Anterior cingulate cortex (tissue), 58 donors: ENCODE data around the gene TRPM2.

Experiments
- DNase-seq, 58 donors: peaks; one replicate each; lab custom pipeline; 2025; lab: John Stamatoyannopoulos, UW

Gene TRPM2

DNA sequence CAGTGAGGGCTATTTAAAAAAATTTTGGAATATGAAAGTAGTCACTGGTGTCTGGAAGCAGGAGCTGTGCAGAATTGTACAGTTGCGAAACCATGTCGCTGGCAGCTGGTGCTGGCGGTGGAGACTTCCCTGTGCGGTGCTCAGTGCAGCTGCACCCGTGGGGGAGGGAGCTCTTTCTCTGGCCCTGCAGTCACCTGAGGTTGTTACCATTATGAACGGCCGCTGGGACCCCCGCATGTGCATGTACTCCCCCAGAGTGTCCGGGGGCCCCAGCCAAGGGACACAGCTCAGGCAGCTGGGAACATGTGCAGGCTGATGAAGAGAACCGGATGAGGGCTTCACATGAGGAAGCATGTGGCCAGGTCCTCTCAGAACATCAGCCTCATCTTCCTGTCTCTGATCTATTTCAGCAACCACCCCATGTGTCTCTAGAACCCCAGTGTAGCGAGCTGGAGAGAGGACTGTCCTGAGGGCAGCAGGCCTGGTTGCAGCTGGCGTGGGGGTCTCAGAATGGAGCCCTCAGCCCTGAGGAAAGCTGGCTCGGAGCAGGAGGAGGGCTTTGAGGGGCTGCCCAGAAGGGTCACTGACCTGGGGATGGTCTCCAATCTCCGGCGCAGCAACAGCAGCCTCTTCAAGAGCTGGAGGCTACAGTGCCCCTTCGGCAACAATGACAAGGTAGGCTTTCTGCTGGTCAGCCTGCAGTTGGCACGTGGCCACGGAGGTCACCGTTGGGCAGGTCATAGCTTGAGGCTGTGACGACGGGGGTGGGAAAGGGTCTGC, at the start of gene TRPM2:
TSS of gene TRPM2 (plus strand) at position 431 of the 780 bp plus-strand sequence. CDS start at position 511, 80 bp downstream.
- peak in 13 of 58 donors; percentile 20 to 59 (median 38) for DNase-seq

DNA sequence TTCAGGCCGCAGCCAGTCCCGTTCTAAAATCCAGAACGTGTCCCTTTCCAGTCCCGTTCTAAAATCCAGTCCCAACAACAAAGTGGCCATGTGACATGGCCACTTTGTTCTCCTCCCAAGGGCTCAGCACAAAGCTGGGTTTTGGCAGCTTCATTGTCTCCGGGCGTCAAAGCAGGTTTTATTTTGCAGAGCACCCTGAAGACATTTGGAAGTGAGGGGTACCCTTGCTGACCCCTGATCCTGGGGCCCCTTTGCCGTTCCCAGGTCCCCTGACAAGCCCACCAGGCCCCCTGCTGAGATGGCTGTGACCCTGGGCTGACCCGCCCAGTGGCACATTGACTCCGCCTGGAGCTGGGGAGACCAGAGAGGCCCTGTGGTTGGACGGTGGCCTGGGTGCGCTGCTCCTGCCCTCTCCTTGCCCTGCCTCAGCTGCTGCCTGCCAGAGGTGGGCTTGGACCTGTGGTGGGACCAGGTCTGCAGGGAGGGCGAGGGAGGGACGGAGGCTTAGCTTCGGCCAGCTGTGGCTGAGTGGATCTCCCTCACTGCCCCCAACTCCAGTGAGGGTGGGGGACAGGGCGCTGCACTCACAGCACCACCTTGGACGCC, 49.3 kb upstream of the TRPM2 start:
- DNase-seq, result peak in 22 of 58 donors; percentile 21 to 65 (median 42)

DNA sequence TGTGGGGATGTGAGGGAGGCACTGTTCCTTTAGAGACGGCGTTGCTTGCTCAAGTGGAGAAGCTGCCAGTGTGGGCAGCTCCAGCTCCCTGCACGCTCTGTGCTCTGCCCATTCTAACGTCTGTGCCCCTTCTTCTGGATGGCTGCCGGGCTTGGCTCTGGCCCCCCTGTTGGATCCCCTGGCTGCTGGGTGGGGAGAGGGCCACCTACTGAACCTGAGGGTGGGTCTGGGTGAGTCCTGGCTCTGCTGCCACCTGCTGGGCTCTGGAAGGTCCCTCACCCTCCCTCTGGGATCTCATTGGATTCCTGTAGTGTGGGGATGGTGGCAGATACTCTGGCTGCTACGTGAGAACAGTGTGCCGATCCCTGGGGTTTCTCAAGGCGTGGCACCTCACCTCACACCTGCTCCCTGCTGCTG, 48.5 kb upstream of the TRPM2 start:
- DNase-seq, result peak in 51 of 58 donors; percentile 14 to 80 (median 55)

DNA sequence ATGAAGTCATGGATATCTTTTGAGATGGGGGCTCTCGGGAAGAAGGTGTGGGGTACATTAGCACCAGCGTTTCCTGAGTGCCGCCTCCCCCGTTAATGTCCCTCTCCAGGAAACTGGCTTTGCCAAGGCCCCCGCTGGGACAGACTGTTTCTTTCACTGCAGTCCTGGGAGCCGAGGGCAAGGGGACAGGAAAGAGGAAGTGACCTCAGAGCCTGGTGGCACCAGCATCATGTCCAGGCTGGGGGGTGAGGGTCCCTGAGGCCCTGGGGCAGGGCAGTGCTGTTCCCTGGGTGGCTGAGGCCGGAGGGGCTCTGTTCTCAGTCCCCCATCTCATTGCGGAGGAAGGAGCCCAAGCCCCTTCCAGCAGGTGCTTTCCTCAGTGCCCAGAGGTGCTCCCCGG, 47.7 kb upstream of the TRPM2 start:
- peak in 10 of 58 donors; percentile 24 to 61 (median 34) for DNase-seq

- no peak for DNase-seq
Observed at GRCh38 chr21:44306936-44307704, 46.3 kb upstream of the TRPM2 start.

GRCh38 chr21:44310628-44311507, 42.6 kb upstream of the TRPM2 start:
- DNase-seq, result no peak

DNA sequence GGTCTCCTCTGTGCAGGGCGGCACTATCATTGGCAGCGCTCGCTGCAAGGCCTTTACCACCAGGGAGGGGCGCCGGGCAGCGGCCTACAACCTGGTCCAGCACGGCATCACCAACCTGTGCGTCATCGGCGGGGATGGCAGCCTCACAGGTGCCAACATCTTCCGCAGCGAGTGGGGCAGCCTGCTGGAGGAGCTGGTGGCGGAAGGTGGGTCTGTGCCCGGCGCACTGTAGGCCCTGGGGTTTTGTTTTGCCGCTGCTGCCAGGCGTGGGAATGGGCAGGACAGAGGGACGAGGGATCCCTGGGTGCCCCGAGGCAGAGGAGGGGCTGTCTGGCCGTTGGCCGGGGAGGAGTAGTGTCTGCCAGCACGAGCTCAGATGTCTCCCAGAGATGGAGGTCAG, 41.3 kb upstream of the TRPM2 start:
- no peak for DNase-seq

GRCh38 chr21:44312716-44313115, 40.7 kb upstream of the TRPM2 start:
- no peak for DNase-seq

GRCh38 chr21:44313451-44313850, 40.0 kb upstream of the TRPM2 start:
- DNase-seq, result peak in 3 of 58 donors; percentile 33 to 34 (median 34)

DNA sequence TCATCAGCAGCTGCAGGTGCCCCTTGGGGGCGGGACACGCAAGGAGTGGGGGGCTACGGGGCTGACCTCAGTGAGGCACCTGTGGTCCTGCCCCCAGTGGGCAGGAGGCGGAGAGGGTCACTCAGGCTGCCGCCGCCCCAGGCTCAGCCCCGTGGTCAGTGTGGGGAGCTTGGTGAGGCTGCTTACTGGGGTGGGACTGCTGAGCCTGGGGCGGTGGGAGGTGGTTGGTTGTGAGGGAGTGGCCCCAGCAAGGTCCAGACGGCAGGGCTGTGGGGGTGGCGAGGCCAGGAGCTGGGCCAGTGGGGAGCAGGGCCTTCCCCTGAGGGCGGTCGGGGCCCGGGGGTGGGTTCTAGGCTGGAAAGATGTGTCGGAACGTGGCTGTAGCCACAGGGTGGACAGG, 39.3 kb upstream of the TRPM2 start:
- DNase-seq, result no peak

- DNase-seq, result no peak
Observed at GRCh38 chr21:44314561-44314960, 38.9 kb upstream of the TRPM2 start.

DNA sequence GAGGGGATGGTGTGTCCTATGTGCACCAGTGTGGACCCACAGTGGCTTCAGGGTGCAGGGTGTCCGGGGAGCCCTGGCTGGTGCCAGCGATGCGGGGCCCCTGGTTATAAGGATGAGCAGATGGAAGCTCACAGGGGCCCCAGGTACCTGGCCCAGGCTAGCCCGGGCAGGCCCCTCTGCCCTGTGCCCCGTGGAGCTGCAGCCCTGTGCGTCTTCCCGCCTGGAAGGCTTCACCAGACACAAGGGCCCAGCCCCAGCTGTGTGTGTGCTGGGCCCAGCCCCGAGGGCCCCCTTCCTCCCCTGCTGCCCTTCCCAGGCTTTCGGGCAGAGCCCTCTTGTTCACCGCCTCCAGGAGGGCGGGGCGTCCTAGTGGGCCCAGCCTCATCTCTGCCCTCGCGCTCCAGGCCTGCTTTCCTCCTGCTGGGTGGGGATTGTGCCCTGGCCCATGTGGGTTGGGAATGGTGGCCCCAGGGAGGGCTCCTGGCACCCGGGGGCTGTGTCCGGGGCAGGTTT, 37.7 kb upstream of the TRPM2 start:
- DNase-seq, result no peak

GRCh38 chr21:44316277-44316900, 37.0 kb upstream of the TRPM2 start:
- DNase-seq, result no peak

DNA sequence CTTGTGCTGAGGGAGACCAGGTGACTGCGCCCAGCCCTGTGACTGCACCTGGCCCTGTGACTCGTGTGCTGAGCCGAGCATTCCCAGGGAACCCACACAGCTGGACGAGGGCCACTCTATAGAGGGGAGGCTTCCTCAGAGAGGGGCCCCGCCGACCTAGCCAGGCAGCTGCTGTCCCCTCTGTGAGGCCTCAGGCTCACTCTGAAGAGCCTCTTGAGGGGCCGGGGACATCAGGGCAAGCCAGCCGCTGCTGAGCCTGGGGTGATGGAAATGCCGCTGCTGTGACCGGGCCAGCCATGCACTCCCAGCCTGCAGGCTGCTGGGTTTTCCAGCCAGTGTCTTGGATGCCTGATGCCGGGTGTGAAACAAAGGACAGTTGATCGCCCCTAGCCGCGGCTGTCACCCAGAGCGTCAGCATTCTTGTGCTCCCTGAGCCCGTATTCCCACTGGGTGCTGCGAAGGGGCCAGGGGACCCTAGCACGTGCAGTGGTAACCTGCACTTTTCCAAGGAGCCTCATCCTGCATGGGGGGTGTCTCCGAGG, 36.1 kb upstream of the TRPM2 start:
- DNase-seq, result peak in 16 of 58 donors; percentile 19 to 68 (median 43)

- DNase-seq, result no peak
Observed at GRCh38 chr21:44317871-44318270, 35.5 kb upstream of the TRPM2 start.

GRCh38 chr21:44318489-44319285, 34.7 kb upstream of the TRPM2 start:
- DNase-seq, result no peak

- no peak for DNase-seq
Observed at GRCh38 chr21:44319407-44320065, 33.9 kb upstream of the TRPM2 start.

GRCh38 chr21:44320847-44321246, 32.6 kb upstream of the TRPM2 start:
- DNase-seq, result no peak
